GM21619 (cell line): Measurements from ENCODE around the gene NEDD9.

ENCODE experiments used
- ATAC-seq: cut with Tn5 transposase; IDR thresholded peaks from one replicate; pipeline ENCODE4 v1.9.1; 2021; ENCODE audit not compliant: unreplicated experiment

NEDD9 gene

DNA sequence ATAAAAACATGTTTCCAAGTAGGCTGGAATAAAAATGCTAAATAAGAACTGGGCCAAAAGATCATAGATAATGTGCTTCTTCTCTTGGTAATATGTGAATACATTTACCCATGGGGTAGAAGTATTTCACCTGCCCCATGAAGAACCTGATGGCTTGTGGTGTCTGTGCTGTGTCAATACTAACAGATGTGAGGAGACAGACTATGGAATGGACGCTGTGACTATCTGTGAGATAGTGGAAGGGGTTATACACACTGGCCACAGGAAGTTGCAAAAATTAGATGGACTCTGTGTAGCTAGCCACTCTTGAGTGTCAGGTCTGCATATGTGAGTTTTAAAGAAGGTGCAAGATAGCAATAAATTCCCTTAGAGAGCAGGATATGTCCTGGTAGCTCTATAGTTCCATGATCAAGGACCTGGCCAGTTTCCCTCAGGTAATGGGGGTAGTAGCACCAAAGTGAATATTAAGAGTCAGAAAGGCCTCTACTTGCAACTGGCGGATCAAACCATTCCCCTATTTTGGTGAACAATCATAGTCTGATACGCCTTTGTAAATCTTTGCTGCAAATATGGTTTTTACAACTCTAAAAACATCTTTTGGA, 48.6 kb downstream of the NEDD9 start:
- no peak for ATAC-seq

DNA sequence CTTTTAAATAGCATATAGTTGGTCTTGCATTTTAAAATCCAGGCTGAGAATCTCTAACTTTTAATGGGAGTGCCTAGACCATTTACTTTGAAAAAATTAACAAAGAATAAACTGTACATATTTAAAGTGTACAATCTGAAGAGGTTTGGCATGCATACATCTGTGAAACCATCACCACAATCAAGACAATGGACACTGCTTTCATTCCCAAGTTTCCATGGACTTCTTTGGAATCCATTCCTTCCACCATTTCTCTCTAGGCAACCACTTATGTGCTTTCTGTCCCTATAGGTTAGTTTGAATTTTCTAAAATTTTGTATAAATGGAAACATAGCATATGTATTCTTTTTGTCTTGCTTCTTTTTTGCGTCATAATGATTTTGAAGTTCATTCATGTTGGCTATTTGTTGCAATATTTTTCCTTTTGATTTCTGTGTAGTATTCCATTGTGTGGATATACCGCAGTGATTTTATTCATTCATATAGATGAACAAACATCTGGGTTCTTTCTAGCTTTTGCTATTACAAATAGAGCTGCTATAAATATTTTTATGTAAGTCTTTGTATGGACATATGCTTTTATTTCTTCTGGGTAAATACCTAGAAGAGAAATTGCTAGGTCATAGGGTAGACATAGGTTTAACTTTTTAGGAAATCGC, 50.9 kb downstream of the NEDD9 start:
- ATAC-seq = no peak

DNA sequence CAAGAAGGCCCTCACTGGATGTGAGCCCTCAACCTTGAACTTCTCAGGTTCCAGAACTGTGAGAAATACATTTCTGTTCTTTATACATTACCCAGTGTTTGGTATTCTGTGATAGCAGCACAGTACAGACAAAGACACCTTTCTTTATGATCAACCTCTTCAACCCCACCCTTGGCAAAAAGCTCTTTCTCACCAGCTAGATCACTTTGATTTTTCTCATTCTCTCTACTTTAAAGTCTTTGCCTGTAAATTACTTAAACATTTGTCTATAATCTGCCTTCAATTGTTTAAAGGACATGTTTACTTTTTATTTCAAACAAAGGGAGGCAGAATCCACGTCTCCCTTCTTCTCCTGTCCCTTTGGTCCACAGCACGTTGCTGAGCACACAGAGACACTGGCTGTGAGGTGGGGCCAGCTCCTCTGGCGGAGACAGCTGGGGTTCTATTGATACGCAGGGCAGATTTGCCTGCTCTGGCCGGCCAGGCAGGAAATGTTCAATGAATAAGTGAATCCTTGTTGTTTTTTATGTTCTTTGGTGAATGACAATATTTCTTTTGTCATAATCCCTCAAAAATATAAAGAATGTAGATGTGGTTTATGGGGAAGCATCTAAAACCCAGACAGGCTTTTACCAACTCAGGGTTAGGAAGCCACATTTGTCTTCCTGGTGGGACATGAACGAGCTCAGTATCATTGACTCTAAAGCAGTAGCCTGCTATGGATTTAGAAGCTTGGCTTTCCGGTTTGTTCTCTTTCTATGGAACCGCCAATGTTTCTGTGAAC, 52.9 kb downstream of the NEDD9 start:
- no peak for ATAC-seq

DNA sequence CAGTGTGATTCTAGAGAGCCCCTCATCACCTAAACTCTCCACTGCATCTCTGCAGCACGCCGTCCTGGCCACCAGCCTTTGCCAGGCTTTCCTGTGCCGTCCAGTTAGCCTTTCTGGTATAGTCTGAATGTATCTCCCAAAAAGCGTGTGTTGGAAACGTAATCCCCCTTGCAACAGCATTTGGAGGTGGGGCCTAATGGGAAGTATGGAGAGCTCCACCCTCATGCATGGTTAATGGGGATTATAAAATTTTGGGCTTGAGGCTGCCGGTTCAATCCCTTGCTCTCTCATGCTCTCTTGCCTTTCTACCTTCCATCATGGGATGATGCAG, 53.4 kb downstream of the NEDD9 start:
- ATAC-seq = no peak

DNA sequence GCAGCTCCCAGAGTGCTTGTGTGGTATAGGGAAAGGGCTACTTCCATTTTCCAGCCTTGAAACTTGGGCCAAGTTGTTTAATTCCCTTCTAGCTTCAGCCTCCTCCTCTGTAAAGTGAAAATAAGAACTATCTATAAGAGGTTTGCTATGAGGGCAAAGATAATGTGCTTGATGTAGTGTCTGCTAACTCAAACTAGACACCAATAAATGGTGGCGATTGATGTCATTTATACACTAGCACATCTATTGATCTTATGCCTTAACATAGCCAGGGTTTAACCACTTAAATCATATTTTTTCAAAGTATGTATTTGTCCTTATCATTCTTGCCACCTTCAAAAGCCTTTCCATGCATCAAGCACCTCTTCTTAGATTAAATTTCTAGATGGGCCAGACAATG, 55.2 kb downstream of the NEDD9 start:
- ATAC-seq = no peak

DNA sequence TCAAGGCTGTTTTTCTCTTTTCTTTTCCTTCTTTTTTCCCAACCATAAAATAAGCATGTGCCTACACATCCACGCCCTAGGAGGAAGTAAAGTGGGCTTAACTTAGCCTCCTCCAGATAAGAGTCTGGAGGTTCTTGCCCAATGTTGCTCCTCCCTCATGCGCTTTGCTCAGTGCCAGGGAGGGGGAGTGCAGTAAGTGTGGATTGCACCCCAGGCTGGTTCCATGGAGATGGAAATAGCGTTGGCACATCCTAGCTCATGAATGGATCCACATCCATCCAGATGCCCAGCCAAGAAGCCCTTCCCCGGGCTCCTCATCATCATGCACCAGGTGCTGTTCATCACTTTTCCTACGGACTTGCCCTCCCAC, 58.2 kb downstream of the NEDD9 start:
- no peak for ATAC-seq

DNA sequence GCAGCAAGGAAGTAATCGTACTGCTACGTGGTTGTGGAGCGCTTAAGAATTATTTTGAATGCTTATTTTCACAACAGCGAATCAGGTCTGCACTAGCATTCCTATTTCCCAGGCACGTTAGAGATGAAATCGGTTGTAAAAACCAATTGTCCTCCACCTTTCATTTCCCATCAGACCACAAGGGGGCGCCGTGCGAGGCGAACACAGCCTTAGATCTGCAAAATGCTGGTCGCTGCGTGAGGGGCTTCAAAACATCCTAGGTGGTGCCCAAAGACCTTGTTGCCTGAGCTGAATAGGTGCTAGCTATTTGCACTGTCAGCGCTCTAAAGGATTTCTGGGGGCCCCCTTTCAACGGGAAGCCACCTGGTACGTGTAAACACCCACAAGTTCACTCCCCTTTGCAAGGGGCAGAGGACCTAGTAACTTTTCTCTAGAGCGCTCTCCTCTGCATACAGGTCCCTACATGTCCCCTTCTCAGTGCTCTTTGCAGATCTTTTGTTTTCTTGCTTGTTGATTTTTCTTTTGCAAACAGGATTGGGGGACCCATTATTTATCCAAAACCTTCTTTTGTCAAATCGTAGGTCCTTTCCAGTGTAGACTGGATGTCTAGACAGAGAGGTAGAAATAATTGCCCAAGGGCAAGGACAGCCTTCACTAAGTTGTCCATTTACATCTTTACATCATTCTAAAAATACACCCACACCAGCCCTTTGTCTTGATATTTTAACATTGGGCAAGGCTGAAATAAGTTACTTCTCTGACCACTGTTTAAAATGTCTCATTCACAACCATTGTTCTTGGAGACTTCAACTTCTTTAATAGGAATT, 59.8 kb downstream of the NEDD9 start:
- peak; percentile 62 for ATAC-seq

DNA sequence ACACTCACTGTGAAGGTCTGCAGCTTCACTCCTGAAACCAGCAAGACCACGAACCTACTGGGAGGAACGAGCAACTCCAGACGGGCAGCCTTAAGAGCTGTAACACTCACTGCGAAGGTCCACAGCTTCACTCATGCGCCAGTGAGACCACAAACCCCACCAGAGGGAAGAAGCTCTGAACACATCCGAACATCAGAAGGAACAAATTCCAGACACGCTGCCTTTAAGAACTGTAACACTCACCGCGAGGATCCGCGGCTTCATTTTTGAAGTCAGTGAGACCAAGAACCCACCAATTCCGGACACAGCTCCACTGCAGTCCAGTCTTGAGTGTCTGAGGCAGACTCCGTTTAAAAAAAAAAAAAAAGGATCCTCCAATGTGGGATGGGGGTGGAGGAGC, 60.5 kb downstream of the NEDD9 start:
- ATAC-seq = no peak

DNA sequence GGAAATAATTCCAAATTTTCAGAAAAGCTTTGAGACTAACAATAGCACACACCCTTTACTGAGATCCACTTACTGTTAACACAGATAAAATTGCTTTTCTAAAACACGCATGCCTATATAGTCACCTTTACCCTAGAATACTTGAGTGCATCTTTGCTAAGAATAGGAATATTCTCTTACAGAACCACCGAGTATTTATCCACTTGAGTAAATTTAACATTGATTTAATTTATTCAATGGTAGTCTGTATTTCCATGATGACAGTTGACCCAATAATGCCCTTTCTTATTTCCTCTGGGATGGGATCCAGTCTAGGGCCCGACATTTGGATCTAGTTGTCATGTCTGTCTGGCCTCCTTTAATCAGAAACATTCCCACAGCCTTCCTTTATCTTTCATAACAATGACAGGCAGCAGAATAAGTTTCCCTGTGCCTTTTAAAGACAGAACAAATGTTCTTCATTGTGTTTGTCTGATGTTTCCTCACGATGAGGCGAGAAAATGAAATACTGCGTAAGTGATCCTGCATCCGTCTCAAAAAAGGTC, 64.3 kb downstream of the NEDD9 start:
- no peak for ATAC-seq

DNA sequence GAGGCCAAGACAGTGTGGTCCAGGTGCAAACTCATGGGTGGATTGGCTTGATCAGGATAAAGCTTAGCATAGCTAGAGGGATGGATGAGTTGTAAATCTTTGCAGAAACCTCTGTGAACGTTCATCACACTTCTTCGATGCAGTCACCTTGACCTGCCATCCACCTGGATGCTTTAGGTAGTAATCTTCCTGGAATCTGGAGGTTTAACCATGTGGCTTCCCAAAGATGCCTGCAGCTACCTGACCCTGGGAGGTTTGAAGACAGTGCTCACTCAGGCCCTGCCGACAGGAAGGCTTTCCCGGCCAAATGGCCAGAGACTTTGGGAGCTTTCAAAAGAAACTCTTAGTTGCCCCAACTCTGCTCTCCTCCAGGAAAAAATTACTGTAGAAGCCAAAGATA, 65.5 kb downstream of the NEDD9 start:
- no peak for ATAC-seq

DNA sequence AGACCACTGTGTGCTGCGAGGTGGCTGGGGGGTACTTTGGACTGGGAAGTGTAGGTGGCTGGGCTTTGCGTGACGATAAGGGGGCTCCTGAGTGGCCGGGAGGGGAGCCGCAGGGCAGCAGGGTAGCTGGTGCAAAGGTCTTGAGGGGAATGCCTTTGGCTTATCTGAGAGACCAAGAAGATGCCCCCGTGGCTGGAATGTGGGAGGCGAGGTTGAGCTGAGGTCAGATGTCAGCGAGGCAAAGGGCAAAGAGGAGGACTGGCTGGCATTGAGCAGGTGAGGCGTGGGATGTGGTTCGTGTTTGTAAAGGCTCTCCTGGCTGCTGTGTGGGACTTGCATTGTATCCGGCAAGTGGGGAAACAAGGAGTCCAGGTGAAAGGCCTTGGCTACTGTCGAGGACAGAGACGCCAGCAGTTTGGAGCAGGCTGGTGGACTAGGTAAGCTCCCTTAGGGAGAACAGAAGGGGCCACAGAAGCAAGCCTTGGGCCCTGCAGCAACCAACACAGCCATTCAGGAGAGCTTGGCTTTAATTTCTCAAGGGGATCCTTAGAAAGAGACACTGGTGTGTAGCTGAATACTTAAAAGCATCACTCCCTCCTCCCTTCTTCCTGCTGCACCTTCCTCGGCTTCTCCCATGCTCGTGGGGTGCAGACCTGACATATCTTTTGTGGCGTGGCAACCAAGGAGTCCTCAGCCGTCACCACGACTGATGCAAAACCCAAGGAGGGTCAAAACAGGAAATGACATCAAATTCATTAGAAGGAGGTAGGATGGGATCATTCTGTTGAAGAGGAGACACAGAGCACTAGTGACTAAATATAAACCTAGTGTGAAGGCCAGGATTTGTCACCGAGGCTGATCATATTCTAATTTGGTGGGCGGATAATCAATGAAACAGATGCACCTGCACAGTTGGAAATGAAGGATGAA, 67.5 kb downstream of the NEDD9 start:
- ATAC-seq = no peak

DNA sequence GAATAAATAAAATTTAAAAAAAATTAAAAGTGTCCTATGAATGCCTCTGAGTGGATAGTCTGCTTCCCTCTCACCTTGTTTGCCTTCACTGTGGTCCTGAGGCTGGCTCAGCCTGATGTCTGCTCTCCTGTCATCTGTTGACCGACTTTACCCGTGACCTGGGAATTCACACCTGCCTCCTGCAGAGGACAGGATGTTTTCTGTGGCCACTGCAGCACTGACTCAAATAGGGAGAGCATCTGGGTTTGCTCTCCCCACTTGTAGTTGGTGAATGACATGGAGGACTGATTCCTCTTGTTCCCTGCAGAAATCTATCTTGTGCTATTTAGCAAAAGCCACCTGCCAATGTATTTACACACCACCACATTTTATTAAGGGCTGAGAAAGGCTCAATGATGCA, 68.5 kb downstream of the NEDD9 start:
- peak; percentile 66 for ATAC-seq

DNA sequence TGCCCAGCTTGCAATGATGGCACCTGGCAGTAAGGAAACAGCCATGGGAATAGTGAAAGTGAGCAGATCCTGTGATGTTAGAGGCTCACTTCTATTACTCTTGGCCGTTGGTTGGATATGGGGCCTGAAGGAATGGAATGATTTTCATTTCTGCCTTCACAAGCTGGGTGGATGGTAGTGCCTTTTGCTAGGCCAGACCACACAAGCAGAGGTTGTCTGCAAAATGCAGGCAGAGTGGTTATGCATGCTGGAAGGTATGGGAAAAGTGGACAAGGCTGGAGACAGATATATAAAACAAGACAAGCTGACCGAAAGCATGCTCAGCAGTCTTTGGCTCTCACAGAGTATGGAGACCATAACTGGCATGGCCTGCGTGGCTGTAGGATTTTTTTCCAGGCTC, 70.2 kb downstream of the NEDD9 start:
- ATAC-seq = no peak

DNA sequence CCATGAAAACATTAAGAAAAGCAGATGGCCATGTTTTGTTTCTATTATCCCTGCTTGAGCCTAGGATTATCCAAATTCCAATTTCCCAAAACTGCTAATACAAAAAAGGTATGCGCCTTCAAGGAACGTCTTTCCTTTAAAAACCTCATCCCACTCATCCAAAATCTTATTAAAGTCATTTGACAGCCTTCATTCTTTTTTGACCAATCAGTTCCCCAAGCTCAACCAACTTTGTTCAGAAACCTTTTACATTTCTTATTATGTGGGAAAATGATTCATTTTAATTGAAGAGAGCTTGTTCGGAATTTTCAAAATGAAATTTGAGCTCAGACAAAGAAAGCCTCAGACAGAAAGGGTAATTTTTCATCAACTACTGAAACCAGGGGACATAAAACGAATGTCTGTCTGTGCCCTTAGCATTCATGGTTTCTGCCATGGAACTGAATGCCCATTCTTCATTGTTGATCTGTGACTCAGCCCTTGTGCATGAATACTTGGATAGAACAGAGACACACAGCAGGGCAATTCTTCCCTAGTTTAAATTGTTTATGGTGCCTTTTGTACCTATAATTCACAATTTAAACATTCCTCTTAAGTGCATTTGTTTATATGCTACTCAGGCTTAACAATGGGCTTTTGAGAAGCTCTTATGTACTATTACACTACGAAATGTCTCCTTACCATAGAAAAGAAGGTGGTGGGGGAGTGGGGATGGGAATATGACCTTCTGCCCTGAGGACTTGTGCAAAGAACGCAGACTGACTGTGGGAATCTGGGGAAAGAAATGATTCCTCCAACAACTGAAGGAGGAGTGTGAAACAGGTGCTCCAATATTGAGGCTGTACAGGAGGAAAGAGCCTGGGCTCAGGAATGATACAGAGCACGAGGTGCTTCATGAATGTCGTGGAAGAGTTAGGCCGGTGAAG, 71.2 kb downstream of the NEDD9 start:
- no peak for ATAC-seq

DNA sequence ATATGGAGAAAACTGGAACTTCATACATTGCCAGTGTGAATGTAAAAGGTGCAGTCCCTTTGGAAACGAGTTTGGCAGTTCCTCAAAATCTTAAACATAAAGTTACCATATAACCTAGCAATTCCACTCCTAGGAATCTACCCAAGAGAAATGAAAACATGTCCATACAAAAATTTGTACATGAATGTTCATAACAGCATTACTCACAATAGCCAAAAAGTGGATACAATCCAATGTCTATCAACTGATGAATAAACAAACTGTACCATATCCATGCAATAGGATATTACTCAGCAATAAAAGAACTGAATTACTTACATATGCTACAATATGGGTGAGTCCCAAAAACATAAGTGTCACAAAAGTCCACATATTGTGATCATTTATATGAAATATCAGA, 72.3 kb downstream of the NEDD9 start:
- ATAC-seq = no peak

DNA sequence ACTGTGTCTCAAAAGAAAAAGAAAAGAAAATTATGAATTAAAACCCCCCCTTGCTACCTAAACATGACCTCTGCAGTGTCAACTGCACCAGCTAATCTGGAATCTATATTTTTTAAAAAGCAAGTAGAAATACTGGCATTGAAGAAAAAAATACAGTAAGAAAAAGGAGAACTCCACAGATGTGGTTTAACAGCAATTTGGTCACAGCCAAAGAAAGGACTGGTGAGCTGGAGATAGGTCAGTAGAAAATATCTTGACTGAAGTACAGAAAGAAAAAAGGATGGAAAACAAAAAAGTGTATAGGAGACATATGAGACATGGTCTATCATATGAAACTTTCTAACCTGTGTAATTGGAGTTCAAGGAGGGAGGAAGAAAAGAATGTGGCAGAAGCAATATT, 76.9 kb downstream of the NEDD9 start:
- ATAC-seq = no peak

DNA sequence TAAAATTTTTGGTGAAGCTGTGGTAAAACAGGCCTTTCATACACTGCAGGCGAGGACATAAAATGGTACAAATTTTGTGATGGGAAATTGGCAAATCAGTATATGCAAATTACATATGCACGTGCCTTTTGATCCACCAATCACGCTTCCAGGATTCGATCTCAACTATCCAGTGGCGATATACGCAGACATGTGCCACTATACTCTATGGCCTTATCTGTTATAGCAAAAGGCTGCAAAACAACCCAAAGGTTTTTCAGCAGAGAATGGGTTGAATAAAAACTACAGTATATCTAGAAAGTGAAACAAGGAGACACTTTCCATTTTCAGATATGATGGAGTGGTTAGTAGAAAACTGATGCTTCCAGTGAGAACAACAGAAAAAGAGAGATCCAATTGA, 79.0 kb downstream of the NEDD9 start:
- ATAC-seq = no peak

DNA sequence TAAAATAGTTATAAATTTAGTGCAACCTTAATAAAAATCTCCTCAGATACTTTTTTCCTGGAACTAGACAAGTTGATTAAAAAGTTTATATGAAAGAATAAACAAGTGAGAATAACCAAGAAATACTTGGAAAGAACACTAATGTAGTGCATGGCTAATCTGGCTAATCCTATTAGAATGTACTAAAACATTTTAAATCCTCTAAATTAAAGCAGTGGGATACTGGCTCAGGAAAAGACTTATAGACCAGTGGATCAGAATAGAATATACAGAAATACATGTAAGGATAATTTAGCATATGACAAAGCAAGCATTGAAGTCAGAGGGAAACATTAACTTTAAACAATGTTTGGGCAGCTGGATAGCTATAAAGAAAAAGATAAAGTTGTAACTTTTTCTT, 79.9 kb downstream of the NEDD9 start:
- no peak for ATAC-seq

DNA sequence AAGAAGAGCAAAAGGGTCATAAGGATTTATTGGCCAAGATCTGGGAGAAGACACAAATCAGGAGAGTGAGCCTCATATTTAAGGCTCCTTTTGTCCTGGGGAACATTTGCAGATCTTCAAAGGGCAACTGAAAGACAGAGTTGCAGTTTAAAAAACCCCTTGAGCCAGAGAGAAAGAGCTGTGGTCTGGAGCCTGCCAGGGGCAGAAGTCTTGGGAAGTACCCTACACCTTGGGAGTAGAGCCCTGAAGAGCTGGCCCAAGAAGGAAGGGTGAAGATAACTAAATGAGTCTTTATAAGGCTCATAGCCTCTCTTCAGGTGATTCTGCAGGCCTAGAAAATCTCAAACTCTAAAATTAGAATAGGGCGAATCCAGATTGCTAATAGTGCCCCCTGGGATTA, 81.0 kb downstream of the NEDD9 start:
- no peak for ATAC-seq
